NCI-H526 (cell line): Measurements from ENCODE around the gene SEZ6L2.
A peak's percentile ranks its signal among the peaks of the same experiment; 100 is the strongest.
"Not testable (repeated sequence)": the region's sequence is repeated elsewhere in the genome, so short reads cannot be mapped to it uniquely, and the experiment has no call there.

ENCODE experiments used
- DNase-seq, 2 experiments: peaks; one replicate each; lab custom pipeline; 2025; lab: John Stamatoyannopoulos, UW

Gene SEZ6L2

DNA sequence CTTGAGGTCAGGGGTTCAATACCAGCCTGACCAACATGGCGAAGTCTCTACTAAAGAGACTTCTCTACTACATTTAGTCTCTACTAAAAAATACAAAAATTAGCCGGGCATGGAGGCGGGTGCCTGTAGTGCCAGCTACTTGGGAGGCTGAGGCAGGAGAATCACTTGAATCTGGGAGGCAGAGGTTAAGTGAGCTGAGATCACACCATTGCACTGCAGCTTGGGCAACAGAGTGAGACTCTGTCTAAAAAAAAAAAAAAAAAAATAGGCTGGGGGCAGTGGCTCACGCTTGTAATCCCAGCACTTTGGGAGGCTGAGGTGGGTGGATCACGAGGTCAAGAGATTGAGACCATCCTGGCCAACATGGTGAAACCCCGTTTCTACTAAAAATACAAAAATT, 10.5 kb upstream of the SEZ6L2 start:
- DNase-seq: not testable (repeated sequence)

DNA sequence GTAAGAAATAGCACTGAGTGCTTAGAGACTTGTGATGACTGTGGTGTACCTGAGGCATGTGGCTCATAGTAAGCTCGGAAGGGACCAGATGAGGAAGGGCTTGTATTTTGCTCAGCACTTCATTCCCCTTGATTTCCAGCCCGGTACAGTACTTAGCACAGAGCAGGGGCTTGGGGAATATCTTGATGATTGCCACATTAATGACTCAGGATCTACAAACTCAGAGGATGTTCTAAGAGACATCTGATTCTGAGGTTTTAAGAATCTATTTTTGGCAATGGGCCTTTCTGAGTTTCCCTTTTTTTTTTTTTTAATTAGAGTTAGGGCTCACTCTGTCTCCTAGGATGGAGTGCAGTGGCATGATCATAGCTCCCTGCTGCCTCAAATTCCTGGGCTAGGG, 10.0 kb upstream of the SEZ6L2 start:
- no peak for DNase-seq

DNA sequence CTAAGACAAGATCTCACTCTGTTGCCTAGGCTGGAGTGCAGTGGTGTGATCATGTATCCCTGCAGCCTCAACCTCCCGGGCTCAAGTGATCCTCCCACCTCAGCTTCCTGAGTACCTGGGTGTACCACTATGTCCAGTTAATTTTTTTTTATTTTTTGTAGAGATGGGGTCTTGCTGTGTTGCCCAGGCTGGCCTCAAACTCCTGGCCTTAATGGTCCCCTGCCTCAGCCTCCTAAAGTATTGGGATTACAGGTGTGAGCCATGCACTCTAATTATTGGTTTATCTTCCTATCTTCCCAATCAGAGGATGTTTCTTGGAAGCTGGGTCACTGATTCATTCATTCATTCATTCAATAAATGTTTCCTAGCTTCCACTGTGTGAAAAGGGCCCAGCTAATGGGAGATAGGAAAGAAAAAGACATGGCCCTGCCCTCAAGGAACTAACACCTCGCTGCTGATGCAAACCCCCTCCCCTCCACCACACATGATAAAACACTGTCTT, 9.4 kb upstream of the SEZ6L2 start:
- no peak for DNase-seq

DNA sequence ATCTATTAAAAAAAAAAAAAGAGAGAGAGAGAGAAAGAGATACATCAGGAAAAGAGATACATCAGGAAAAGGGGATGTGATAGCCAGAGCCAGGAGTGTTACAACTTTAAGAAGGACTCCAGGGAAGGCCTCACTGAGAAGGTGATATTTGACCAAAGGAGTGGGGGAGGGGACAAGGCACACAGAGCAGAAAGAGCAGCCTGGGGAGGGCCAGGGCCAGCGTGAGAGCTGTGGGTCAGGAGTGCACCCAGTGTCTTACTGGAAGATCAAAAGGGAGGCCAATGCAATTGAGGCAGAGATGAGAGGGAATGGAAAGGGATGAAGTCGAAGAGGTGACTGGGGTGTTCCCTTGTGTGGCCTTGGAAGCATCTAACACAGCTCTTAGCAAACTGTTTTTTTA, 8.6 kb upstream of the SEZ6L2 start:
- DNase-seq: no peak

DNA sequence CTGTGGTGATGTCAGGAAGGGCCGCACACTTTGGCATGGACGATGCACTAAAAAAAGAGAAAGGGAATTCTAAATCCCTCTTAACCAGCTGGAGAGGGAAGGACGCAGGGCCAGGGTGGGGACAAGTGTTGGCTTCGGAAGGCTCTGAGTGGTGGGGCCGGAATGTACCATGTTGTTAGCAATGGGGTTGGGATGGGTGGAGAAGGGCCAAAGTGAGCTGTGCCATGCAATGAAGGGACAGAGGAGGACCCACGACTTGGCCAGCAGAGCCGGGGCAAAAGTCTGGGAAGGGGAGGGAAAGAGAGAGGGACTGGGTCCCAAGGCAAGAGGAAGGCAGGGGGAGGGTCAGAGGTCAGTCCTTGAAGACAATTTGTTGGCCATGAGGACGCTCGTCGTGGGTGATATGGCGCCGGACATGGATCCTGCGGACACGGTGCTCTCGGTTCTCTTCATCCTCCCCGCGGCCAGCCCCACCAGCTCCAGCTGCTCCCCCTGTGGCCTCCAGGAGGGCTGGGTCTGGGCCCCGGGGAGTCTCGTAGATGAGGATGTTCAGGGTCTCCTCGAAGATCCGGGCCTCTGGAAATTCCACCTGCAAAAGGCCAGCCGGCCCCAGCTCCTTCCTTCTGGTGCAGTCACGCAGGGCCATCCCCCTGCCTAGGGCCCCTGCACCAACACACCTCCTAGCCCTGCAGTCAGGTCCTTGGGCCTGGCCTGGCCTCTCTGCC, 7.3 kb upstream of the SEZ6L2 start:
- no peak for DNase-seq

DNA sequence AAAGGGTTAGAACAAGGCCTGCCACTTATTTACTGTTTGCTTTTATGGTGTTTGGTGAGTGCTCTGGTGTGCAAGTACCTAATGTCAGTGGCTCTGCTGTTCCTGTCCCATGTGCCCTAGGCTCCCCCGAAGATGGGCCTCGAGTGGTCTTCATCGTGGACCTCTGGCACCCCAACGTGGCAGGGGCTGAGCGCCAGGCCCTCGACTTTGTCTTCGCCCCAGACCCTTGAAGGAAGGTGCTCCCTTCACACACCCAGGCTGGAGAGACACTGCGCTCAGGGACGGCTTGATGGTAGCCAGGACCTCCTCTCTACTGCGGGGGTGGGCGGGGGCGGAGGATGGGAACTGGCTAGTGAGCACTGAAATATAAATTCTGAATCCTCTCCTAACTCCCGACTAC, 6.3 kb upstream of the SEZ6L2 start:
- no peak for DNase-seq

DNA sequence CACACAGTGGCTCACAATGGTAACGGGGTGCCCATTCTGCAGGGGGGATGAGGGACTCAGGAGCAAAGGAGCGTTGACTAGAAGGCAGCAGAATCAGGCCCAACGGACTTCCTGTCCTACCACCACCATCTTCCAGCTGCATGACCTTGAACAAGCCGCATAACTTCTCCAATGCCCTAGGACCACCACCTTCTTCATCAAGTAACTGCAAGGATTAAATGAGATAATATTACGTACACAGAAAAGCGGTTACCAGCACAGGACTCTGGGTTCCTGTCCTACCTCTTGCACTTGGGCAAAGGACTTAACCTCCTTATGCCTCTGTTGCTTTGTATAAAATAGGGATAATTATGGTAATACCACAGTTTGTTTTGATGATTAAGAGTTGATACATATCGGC, 5.6 kb upstream of the SEZ6L2 start:
- DNase-seq: no peak

DNA sequence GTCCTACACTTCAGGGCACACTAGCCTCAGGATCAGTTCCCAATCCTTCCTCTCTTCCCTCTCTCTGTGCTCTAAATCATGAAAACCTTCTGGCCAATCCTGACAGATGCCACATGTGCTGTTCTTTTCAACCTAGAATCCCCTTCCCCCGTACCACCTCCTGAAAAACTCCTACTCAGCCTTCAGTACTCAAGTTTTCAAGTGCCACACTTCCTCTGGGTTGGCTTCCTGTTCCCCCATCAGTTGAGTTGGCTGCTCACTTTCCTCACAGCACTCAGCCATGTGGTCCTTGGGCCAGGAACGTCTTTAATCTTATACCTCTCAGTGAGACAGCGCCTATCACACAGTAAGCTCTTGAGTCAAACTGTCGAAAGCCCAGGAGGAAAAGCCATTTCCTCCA, 4.2 kb upstream of the SEZ6L2 start:
- no peak for DNase-seq

DNA sequence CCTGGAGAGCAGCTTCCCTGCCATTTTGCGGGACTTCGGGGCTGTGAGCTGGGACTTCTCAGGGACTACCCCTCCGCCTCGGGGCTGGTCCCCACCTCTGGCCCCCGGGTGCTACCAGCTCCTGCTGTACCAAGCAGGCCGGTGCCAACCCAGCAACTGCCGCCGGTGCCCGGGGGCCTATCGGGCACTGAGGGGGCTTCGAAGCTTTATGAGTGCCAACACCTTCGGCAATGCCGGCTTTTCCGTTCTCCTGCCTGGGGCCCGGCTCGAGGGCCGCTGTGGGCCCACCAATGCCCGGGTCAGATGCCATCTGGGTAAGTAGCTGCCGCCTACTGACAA, 2.2 kb upstream of the SEZ6L2 start:
- DNase-seq: no peak

DNA sequence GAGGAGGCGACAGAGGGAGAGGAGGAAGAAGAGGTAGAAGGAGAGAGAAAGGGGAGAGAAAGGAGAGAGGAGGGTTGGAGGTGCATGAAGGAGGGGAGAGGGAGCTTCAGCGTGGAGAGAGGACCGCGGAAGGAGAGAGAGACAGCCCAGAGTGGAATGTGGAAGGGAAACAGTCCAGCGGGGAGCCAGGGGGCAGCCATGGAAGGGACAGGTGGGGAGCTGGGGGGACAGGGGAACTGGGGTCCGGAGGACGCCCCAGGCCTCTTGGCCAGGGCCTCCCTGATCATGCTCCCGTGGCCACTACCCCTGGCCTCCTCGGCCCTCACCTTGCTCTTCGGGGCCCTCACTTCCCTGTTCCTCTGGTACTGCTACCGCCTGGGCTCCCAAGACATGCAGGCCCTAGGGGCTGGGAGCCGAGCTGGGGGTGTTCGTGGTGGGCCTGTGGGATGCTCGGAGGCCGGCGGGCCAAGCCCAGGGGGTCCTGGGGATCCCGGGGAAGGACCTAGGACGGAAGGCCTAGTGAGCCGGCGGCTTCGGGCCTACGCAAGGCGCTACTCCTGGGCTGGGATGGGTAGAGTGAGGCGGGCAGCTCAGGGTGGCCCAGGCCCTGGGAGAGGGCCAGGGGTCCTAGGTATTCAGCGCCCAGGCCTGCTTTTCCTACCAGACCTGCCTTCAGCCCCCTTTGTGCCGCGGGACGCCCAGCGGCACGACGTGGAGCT, 1.7 kb upstream of the SEZ6L2 start:
- no peak for DNase-seq

DNA sequence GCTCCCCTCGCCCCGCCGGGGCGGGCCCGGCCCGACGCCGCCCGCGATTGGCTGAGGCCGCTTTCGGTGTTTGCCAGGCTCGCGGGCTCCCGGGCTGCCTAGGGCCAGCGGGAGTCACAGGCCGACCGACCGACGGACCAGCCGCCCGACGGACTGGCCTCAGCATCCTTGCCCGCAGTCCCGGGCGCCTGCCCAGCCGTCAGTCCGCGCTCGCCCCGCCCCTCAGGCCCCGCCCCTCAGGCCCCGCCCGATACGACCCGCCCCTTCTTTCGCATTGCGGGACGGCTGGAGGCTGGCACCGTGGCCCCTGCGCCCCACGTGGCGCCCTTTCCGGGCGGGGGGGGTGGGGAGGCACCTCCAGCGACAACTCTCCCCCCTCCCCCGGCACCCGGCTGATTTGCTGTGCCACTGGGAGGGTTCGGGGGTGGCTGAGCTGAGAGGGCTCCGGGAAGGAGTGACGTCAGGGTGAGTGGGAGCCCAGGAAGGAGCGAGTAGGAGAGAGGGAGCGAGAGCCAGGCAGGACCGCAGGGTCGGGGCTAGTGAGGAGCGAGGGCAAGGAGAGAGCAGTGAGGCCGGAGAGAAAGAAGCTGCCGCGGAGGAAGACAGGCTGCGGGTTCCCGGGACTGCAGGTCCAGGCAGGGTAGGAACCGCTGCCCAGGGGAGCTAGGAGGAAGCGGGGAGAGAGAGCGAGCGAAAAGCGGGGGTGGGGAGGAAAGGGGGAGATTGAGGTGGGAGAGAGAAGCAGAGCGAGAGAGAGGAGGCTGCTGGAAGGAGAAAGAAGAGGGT, 945 bp upstream of the SEZ6L2 start, which contains the start of gene ASPHD1:
Gene ASPHD1, plus strand, starts transcription at position 387 of the 786 bp plus-strand sequence. CDS start 484 bp downstream, outside the sequence.
- peak; percentile 35 to 89 for DNase-seq

DNA sequence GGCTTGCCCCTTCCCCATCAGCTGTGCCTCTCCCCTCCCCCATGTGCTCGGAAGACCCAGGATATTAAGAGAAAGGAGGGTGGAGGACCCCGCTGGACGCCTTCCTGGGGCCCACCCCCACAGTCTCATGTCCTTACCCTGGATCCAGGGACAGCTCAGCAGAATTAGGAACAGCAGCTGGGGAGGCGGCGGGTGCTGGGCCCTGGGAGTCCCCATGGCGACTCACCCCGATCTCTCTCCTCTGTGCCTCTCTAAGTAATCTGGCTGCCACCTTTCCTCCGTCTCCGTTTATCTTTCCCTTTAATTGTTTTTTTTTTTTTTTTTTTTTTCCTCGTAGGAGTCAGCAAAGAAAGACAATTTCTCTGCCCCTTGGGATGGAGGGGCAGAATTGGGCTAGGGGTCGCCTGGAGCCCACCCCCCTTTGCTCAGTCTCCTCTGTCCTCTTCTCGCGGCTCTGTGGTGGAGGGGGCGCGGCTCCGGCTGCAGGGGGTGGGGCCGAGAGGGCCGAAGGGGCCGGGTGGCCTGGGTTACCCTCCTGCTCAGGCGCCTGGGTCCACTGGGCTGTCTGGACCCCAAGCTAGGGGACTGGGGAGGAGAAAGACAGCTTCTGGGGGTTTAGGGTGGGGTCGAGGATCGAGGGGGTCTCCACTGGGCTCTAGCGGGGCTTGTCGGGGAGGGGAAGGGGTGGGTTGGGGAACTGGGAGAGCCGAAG, 390 bp downstream of the SEZ6L2 start:
- DNase-seq: peak in 1 of 2 experiments; percentile 84

DNA sequence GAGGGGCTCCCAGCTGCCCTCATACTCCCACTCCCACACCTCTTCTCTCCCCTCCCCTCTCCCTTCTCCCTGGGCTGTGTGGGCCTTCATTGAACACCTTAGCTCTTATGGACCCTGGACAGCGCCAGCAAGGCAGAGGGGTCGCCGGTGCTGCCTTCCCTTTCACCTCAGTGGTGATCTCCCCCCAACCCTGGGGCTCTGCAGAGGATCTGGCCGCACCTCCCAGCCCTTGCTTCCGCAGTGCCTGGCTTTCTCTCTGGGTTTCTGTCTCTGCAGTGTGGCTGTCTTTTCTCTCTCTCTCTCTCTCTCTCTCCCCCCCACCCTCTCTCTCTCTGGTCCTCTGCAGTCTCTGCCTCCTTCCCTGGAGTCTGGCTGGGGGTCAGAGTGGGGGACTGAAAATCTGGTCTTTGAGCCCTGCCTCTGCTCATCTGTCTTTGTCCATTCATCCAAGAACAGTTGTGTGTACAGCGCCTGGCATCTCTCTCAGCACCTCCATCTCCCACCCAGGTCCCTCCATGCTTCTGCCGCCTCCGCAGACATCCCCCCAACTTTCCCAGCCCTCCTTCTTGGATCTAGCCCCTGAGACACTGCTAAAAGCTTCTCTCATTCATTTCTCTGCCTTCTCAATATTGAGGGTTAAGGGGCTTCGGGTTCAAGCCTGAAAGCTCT, 1.1 kb downstream of the SEZ6L2 start:
- DNase-seq: no peak

DNA sequence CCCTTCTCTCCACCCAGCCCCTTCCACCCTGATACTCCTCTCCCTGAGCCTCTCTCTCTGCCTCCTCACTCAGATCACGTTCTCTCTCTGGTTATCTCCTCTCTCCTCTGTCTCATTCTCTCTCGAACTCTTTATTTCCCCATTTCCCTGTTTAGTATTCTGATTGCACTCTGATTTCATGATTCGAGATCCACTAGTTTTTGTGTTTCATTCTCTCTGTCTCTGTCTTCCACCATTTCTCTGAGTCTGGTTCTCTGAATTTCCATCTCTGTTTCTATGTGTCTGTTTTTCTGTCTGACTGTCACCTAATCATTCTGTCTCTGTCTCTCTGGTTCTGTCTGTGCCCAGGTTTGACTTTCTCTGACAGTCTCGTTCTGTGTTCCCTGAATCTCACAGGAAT, 2.0 kb downstream of the SEZ6L2 start:
- no peak for DNase-seq

DNA sequence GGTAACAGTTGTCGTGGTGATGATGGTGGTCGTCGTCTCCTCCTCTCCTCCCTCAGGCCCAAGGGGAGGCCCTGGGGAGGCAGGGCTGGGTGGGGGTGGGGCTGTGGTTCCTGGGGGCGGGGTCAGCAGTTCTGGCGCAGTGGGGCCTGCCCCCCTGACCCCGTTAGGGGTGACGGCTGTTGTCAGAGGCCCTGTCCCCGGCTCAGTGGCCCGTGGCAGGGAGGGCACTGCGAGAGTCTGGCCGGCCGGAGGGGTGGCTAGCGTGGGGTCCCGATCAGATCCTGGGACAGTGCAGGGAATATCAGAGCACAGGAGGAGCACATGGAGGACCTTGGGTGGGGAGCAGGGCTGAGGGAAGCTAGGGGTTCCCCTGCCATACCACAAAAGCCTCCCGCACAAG, 2.5 kb downstream of the SEZ6L2 start:
- no peak for DNase-seq

DNA sequence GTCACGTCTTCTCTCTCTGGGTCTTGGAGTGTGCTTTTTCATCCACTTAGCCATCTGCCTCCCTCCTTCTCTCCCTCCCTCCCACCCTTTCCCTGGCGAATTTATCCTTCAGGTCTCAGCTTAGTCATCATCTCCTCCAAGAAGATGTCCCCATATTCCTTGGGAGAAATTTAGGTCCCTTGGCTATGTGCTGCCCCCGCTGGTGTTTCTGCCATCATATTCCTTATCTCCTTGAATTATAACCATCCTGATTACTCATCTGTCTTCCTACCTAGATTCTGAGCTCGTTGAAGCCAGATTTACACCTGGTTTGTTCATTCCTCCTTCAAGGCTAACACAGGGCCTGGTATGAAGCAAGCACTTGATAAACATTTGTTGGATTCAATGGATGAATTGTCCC, 5.0 kb downstream of the SEZ6L2 start:
- DNase-seq: no peak

DNA sequence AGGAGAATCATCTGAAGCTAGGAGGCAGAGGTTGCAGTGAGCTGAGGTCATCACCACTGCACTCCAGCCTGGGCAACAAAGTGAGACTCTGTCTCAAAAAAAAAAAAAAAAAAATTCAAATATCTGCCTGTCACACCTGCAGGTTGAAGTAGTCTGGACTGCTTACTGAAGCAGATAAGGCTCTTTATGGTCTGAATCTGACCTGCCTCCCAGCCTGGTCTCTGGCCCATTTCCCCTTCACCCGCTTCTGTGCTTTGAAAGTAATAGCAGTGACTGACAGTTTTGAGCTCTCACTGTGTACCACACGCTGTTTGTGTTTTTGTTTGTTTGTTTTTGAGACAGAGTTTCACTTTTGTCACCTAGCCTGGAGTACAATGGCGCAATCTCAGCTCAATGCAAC, 5.8 kb downstream of the SEZ6L2 start:
- DNase-seq: no peak

DNA sequence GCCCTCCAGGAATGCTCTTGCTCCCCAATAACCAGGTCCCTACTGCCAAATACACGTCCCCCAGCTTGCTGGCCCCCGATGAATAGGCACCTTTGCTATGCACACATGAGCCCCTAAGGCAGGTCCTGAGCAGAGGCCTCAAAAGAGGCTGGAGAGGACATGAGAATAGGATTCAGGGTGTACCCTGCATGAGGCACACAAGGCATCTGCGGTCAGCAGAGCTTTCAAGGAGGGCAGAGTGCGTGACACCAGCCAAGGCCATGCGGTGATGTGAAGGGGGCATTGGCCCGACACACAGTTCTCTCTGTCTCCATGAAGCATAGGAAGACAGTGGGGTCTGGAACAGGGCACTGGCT, 6.9 kb downstream of the SEZ6L2 start:
- no peak for DNase-seq

DNA sequence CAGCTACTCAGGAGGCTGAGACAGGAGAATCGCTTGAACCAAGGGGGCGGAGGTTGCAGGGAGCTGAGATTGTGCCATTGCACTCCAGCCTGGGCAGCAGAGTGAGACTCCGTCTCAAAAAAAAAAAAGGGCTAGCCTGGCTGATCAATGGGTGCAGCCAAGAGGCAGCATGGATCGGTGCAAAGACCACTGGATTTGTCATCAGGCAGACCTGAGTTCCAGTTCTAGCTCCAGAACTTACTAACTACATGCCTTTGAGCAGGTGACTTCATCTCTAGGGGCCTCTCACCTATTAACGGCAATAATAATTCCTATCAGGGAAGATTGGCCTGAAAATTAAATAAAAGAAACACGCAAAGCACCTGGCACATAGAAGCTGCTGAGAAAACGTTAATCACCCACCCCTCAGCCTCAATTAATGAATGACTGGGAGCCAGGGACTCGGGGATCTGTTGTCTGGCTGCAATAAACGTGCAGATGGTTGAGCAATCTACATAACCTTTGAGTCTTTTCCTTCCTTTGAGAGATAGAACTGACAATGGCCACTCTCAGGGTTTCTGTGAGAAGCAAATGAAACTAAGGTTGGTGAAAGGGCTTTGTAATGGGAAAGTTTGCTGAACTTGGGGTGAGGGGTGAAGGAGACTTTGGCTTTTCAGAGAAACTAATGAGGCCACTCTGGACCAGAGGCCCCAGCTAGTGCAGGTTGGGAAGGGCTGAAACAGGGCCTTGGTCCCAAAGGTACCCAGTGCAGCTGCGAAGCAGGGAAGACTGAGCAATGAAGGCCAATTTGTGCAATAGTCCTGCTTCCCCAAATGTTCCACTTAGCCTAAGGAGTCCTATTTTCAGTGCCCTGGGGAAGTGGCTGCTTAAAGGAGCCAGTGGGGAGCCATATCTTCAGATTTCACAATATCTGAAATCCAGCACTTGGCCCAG, 7.6 kb downstream of the SEZ6L2 start:
- no peak for DNase-seq

DNA sequence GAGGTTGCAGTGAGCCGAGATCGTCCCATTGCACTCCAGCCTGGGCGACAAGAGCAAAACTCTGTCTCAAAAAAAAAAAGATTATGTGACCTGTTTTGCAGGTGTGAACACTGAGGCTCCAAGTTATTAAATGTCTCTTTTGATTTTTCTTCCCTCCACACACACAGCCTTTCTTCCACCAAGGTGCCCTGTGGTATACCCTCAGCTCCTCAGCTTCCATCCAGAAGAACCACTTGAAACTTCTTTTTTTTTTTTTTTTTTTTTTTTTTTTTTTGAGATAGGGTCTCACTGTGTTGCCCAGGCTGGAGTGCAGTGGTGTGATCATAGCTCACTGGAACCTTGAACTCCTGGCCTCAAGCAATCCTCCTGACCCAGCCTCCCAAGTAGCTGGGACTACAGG, 10.0 kb downstream of the SEZ6L2 start:
- not testable (repeated sequence) for DNase-seq

DNA sequence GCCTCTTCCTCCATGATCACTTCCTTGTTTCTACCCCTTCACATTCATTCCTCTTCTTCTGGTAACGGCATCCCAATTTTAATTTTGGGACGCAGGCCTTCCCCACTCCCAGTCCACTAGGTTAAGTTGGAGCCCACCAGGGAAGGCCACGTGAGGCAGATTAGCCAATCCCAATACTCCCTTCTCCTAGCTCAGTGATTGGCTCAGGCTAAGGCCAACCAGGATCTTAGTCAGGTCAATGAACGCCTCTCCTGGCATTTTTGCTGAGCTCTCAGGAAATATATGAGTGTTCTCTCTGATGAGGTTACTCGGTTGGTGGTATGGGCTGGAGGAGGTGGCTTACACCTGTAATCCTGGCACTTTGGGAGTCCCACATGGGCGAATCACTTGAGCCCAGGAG, 15.4 kb downstream of the SEZ6L2 start:
- DNase-seq: no peak
